ENCODE measurements around the gene ELFN2. TPM values are rescaled to one million over a fixed set of nuclear protein-coding genes. Genes with fewer than 3 reads are reported as not detected.

Gene ELFN2
- total RNA-seq, 1 donor from 2014 or later: not detected

DNA sequence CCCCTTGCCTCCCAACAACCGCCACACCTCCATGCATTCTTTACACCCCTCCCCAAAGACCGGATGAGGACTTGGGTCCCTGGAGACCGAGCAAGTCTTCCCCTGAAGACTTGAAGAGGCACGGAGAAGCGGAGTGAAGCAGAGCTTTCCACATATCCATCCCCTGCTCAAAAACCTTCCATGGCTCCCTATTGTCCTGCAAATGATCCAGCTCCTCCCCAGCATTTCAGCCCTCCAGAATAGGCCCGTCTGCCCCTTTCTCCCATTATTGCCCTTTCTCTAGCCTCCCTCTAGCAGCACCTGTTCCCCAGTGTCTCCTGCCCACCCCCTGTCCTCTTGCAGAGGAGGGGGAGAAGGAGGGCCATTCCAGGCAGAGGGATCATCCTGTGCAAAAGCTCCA lies 85.2 kb downstream of the ELFN2 start:
- Mint-ChIP-seq H3K36me3 (ENCODE audit: low read depth) (no peaks in the 10 kb centered on the region), H3K4me1 (peaks cover 5% of the 10 kb centered on the region), H3K9me3 (no peaks in the 10 kb centered on the region), H3K27ac (no peak overlapping the region), H3K4me3 (no peak overlapping the region), H3K27me3 (peaks cover 35% of the 10 kb centered on the region)
- intact Hi-C loops (cut with micrococcal nuclease): no loop called here
- TF ChIP-seq, protein P1, sequence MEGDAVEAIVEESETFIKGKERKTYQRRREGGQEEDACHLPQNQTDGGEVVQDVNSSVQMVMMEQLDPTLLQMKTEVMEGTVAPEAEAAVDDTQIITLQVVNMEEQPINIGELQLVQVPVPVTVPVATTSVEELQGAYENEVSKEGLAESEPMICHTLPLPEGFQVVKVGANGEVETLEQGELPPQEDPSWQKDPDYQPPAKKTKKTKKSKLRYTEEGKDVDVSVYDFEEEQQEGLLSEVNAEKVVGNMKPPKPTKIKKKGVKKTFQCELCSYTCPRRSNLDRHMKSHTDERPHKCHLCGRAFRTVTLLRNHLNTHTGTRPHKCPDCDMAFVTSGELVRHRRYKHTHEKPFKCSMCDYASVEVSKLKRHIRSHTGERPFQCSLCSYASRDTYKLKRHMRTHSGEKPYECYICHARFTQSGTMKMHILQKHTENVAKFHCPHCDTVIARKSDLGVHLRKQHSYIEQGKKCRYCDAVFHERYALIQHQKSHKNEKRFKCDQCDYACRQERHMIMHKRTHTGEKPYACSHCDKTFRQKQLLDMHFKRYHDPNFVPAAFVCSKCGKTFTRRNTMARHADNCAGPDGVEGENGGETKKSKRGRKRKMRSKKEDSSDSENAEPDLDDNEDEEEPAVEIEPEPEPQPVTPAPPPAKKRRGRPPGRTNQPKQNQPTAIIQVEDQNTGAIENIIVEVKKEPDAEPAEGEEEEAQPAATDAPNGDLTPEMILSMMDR (IDR thresholded peaks at IDR 0.05): no peak
- ATAC-seq (ENCODE audit: low read depth) (no peak), DNase-seq (no peak)
- CTCF ChIA-PET: no interaction called here
- POLR2A ChIA-PET: no interaction called here

DNA sequence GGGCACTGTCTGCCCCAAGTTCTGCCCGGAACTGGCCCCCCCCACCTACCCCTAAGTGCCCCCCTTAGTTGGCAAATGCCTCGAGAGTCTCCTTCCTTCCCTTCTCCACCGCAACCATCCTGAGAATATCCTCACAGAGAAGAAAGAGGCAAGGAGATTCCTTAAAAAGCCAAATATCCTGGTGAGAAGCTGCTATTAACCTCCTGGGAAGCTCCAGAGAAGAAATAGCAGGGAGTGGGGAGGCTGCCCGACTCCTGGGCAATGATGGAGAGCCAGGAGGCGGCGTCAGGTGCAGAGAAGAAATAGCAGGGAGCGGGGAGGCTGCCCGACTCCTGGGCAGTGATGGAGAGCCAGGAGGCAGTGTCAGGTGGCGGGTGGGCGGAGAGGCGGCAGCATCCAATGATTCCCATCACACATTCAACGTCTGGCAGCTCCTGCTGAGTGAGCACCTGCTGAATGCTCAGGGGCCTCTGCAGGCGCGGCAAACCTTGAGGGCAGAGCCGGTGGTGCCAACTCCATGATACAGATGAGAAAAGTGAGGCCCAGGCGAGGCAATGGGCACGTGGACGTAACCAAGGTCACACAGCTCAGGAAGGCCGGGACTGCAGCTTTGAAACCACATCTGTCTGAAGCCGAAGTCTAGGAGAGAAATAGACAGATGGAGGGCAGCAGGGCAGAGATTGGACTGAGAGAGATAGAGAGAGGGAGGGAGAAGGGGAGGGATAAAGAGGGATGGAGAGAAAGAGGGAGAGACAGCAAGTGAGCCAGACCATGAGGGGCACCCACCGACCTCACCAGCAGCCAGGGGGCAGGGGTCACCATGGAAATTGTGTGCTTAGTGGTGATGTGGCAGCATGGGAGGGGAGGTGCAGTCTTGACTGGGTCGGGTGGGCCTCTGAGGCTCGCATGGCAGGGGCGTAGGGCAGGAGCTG lies 86.7 kb downstream of the ELFN2 start:
- ATAC-seq (ENCODE audit: low read depth) (no peak), DNase-seq (no peak)
- Mint-ChIP-seq H3K27ac (no peak overlapping the region), H3K4me3 (no peak overlapping the region), H3K9me3 (no peaks in the 10 kb centered on the region), H3K4me1 (peaks cover 13% of the 10 kb centered on the region), H3K27me3 (peaks cover 45% of the 10 kb centered on the region), H3K36me3 (ENCODE audit: low read depth) (no peaks in the 10 kb centered on the region)
- POLR2A ChIA-PET: no interaction called here
- TF ChIP-seq, protein P1 (IDR thresholded peaks at IDR 0.05): no peak
- CTCF ChIA-PET: interaction anchor here (1.6 kb wide), 1 partner anchor 24 kb away, joined by 4 read pairs; no protein-coding TSS in a partner anchor
- intact Hi-C loops (cut with micrococcal nuclease): no loop called here

DNA sequence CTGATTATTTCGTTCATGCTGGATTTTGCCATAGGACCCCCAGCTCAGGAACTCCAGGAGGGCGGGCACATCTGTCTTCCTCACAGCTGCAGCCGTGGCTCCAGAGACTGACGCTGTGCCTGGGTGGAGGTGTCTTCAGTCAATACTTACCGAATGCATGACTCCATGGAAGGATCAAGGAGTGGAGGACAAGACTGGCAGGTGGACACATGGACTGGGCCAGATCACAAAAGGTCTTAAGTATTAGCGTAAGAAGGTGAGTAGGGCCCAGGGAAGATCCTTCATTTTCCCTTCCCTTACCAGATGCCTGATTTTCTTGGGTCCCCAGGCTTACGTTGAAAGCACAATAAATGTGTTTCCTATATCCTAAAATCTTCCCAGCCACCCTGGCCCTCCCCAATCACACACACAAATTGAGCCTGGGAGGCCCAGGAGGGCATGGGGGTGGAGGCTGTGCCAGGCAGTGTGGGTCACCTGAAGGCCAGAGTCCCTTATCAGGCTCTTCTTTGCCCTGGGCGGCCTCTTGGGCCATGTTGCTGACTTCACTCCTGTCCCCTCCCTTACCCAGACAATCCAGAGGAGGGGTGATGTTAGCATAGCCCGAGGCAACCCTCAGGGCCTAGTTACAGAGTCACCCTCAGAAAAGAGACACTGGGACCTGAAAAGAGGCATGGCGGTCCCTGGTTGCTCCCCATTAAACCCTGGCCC lies 88.6 kb downstream of the ELFN2 start:
- H3K4me1 Mint-ChIP-seq: peaks cover 23% of the 10 kb centered on the region
- TF ChIP-seq, protein P1 (IDR thresholded peaks at IDR 0.05): no peak
- no peak overlapping the region for H3K27ac Mint-ChIP-seq
- no peak overlapping the region for H3K4me3 Mint-ChIP-seq
- peaks cover 47% of the 10 kb centered on the region for H3K27me3 Mint-ChIP-seq
- DNase-seq (no peak), ATAC-seq (ENCODE audit: low read depth) (no peak)
- intact Hi-C loops (cut with micrococcal nuclease): no loop called here
- CTCF ChIA-PET: no interaction called here
- no peaks in the 10 kb centered on the region for H3K9me3 Mint-ChIP-seq
- H3K36me3 Mint-ChIP-seq (ENCODE audit: low read depth): no peaks in the 10 kb centered on the region
- POLR2A ChIA-PET: no interaction called here

DNA sequence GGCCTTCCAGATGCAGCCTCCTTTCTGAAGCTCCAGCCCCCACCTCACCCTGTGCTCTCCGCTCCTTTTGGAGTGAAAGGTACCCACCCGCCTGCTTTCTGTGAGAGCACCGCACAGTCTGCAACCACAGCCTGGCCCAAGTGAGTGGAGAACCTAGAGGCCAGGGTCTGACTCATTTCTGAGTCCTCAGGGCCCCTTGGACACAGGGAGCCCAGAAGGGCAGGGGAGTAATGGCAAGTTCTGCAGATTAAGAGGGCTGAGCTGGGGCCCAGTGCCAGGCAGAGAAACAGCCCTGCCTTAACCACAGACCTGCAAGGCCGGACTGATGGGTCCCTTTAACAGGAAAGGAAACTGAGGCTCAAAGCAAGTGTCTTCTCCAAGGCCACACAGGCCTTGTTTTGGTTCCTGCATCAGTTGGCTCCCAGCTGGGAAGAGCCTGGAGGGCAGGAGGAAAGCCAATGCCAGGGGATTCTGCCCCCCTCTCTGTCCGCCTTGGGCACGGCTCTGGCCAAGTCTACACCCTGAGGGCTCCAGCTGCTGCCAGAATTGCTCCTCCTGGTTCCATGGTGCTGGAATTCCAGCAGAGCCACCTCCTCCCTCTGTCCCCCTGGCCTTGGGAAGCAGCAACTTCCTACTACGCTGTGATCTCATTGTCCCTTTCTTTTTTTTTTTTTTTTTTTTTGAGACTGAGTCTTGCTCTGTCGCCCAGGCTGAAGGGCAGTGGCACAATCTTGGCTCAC lies 89.9 kb downstream of the ELFN2 start:
- H3K27ac Mint-ChIP-seq: no peak overlapping the region

More for the DNA sequence above, 89.9 kb downstream of the ELFN2 start:
- intact Hi-C loops (cut with micrococcal nuclease): no loop called here
- peaks cover 53% of the 10 kb centered on the region for H3K27me3 Mint-ChIP-seq
- no peaks in the 10 kb centered on the region for H3K36me3 Mint-ChIP-seq (ENCODE audit: low read depth)
- ChIA-PET CTCF (no interaction called here), POLR2A (no interaction called here)
- H3K4me3 Mint-ChIP-seq: no peak overlapping the region
- H3K9me3 Mint-ChIP-seq: no peaks in the 10 kb centered on the region
- no peak for DNase-seq
- peaks cover 23% of the 10 kb centered on the region for H3K4me1 Mint-ChIP-seq
- no peak for ATAC-seq (ENCODE audit: low read depth)
- TF ChIP-seq, protein P1 (IDR thresholded peaks at IDR 0.05): no peak
